ENCODE results near the gene CTIF.

Gene CTIF

GRCh38 chr18:48739266-48740067, 200.6 kb downstream of the CTIF start:
- H3K4me1 Mint-ChIP-seq (ENCODE audit: low read depth), result peaks cover 61% of the 10 kb centered on the region
- H3K27me3 Mint-ChIP-seq, result peaks cover 2% of the 10 kb centered on the region
- H3K4me3 Mint-ChIP-seq, result no peak overlapping the region
- no peak overlapping the region for H3K27ac Mint-ChIP-seq
- no peaks in the 10 kb centered on the region for H3K9me3 Mint-ChIP-seq
- peaks cover 8% of the 10 kb centered on the region for H3K36me3 Mint-ChIP-seq (ENCODE audit: low read depth)
- intact Hi-C loops (cut with micrococcal nuclease), result no loop called here

DNA sequence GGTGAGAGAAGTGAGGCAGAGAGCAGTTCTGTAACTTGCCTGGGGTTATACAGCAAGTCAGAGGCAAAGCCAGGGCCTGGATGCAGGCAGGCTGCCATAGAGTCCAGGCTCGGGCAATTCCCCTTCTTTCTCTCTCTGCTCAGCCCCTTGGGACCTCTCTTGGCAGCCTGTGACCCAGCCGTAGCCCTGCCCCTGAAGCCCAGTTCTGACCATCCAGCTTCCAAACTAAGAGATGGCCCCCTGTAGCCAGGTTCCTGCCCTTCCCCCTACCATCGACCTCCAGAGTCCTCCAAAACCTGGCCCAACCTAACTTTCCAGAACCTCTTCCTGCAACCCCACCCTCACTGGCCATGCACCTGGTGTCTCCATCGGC, 201.2 kb downstream of the CTIF start:
- no peak overlapping the region for H3K27ac Mint-ChIP-seq

DNA sequence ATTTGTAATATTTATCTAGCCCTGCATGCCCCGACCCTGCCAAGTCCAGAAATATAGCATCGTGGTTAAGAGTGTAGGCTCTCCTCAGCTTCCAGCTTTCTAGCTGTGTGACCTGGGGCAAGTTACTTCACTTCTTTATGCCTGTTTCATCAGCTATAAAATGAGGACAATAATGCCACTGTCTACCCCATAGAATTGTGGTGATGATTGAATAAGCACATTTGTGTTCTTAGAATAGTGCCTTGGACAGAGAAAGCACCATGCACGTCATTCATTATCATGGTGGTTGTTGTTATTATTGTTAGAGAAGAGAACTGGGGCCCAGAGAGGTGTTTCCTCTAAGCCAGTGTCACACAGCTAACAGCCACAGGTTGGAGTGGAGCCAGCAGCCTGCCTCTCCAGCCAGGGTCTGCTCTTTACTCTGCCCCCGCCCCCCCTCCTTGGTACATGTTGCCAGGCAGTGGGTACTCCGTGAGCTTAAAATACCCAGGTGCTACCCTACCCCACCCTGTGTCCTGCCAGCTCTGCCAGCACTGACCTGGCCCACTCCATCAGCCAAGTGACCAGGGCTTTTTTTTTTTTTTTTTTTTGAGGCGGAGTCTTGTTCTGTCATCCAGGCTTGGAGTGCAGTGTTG, 202.1 kb downstream of the CTIF start:
- no peak overlapping the region for H3K4me3 Mint-ChIP-seq
- intact Hi-C loops (cut with micrococcal nuclease), result no loop called here
- no peaks in the 10 kb centered on the region for H3K27me3 Mint-ChIP-seq
- H3K9me3 Mint-ChIP-seq, result no peaks in the 10 kb centered on the region
- peaks cover 8% of the 10 kb centered on the region for H3K36me3 Mint-ChIP-seq (ENCODE audit: low read depth)
- peaks cover 54% of the 10 kb centered on the region for H3K4me1 Mint-ChIP-seq (ENCODE audit: low read depth)
- no peak overlapping the region for H3K27ac Mint-ChIP-seq

More for the DNA sequence above, 201.2 kb downstream of the CTIF start:
- Mint-ChIP-seq H3K27me3 (peaks cover 2% of the 10 kb centered on the region), H3K4me3 (no peak overlapping the region), H3K4me1 (ENCODE audit: low read depth) (peaks cover 61% of the 10 kb centered on the region), H3K9me3 (no peaks in the 10 kb centered on the region), H3K36me3 (ENCODE audit: low read depth) (peaks cover 8% of the 10 kb centered on the region)
- intact Hi-C loops (cut with micrococcal nuclease), result no loop called here

- H3K4me1 Mint-ChIP-seq (ENCODE audit: low read depth), result peaks cover 47% of the 10 kb centered on the region
- no peaks in the 10 kb centered on the region for H3K27me3 Mint-ChIP-seq
- H3K27ac Mint-ChIP-seq, result no peak overlapping the region
- intact Hi-C loops (cut with micrococcal nuclease), result no loop called here
- H3K36me3 Mint-ChIP-seq (ENCODE audit: low read depth), result peaks cover 8% of the 10 kb centered on the region
- H3K9me3 Mint-ChIP-seq, result no peaks in the 10 kb centered on the region
- H3K4me3 Mint-ChIP-seq, result no peak overlapping the region
Measured at GRCh38 chr18:48741866-48742265, 203.0 kb downstream of the CTIF start.

GRCh38 chr18:48742304-48742703, 203.5 kb downstream of the CTIF start:
- Mint-ChIP-seq H3K27ac (no peak overlapping the region), H3K27me3 (no peaks in the 10 kb centered on the region), H3K36me3 (ENCODE audit: low read depth) (peaks cover 8% of the 10 kb centered on the region), H3K9me3 (no peaks in the 10 kb centered on the region), H3K4me1 (ENCODE audit: low read depth) (peaks cover 42% of the 10 kb centered on the region), H3K4me3 (no peak overlapping the region)
- intact Hi-C loops (cut with micrococcal nuclease), result no loop called here

DNA sequence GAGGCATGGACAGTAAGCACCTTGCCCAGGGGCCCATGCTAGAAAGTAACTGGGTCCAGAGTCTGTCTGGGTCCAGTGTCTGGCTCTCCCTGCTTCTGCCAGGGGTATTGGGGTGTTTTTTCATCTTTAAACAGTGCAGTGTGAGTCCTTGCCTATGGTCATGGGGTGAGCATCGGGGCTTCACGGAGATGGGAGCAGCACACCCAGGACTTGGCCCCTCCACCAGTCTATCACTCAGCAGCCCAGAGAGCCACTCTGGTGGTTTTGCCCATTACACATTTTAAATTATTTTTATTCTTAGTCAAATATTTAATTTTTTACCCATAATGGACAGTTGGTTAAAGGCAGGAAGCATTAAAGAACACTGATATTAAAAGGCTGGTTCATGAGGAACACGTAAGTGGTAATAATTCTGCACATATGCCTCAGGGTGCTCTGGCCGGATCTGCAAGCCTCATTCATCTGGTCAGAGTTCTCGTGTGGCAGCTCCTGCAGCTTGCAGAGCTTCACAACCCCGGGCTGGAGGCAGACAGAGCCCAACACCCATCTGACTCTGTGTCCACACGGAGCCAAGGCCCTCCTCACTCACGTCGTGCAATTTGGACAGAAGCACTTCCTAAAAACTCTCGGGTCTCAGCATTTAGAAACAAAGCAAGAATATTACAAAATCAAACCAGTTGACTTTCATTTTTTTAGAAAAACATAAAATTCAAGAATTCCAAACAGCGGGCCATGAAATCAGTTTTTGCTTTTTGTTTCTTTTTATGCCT, 204.1 kb downstream of the CTIF start:
- H3K27me3 Mint-ChIP-seq, result no peaks in the 10 kb centered on the region
- H3K36me3 Mint-ChIP-seq (ENCODE audit: low read depth), result peaks cover 8% of the 10 kb centered on the region
- no peaks in the 10 kb centered on the region for H3K9me3 Mint-ChIP-seq
- intact Hi-C loops (cut with micrococcal nuclease), result no loop called here
- H3K4me3 Mint-ChIP-seq, result no peak overlapping the region
- peaks cover 39% of the 10 kb centered on the region for H3K4me1 Mint-ChIP-seq (ENCODE audit: low read depth)
- H3K27ac Mint-ChIP-seq, result peak overlapping the region; percentile 55

DNA sequence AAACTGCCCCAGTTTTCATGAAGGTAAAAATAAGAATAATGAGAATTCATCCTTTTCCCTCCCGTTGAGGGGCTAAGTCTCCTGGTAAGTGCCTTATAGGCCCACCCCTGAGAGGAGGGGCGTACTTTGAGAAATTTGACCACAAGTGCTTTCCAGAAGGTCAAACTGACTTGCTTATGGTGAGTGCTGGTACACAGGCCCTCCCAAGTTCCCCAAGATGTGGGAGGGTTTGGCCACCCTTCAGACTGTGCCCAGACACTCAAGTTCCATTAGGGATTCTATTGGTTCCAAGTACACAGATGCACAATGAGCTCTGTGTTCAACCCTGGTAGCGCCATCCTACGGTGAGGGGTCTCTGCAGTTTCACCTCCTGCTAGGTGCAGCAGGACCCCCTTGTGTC, 205.1 kb downstream of the CTIF start:
- no peaks in the 10 kb centered on the region for H3K36me3 Mint-ChIP-seq (ENCODE audit: low read depth)
- H3K27ac Mint-ChIP-seq, result no peak overlapping the region
- no peaks in the 10 kb centered on the region for H3K9me3 Mint-ChIP-seq
- no peak overlapping the region for H3K4me3 Mint-ChIP-seq
- no peaks in the 10 kb centered on the region for H3K27me3 Mint-ChIP-seq
- peaks cover 30% of the 10 kb centered on the region for H3K4me1 Mint-ChIP-seq (ENCODE audit: low read depth)
- intact Hi-C loops (cut with micrococcal nuclease), result no loop called here

- H3K4me3 Mint-ChIP-seq, result no peak overlapping the region
- no peaks in the 10 kb centered on the region for H3K27me3 Mint-ChIP-seq
- no peaks in the 10 kb centered on the region for H3K36me3 Mint-ChIP-seq (ENCODE audit: low read depth)
- H3K9me3 Mint-ChIP-seq, result no peaks in the 10 kb centered on the region
- intact Hi-C loops (cut with micrococcal nuclease), result no loop called here
- peaks cover 30% of the 10 kb centered on the region for H3K4me1 Mint-ChIP-seq (ENCODE audit: low read depth)
- no peak overlapping the region for H3K27ac Mint-ChIP-seq
Measured at GRCh38 chr18:48745293-48745692, 206.5 kb downstream of the CTIF start.

GRCh38 chr18:48749768-48750167, 210.9 kb downstream of the CTIF start:
- Mint-ChIP-seq H3K9me3 (no peaks in the 10 kb centered on the region), H3K4me3 (no peak overlapping the region), H3K27ac (no peak overlapping the region), H3K36me3 (ENCODE audit: low read depth) (no peaks in the 10 kb centered on the region), H3K27me3 (no peaks in the 10 kb centered on the region), H3K4me1 (ENCODE audit: low read depth) (peaks cover 19% of the 10 kb centered on the region)
- intact Hi-C loops (cut with micrococcal nuclease), result no loop called here

DNA sequence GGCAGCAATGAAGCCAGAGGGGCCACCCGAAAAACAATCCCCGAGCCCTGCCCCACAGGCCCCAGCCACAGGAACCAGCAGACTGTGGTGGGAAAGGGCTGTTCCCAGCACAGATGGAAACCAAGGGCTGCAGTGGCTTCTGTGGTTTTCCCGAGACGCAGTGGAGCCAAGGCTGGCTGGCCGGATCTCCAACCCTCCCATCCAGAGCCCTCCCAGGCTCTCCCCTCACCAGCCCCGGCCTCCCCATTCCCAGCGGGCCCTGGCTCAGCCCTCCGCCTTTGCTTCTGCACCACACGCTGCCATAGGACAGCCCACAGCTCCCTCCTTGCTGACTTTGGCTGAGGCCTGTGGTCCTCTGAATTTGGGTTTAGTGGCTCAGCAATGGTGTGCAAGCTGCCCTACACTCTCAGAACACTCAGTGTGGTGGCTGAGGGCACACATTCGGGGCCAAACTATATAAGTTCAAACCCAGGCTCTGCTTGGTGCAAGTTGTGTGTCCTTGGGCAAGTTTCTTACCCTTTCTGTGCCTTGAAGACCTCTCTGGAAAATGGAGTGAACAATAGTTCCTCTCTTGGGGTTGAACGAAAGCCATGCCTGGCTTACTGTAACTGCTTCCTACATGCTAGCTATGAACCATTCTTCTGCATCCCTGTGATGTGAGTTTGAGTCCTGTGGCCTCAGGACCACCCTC, 211.8 kb downstream of the CTIF start:
- intact Hi-C loops (cut with micrococcal nuclease), result no loop called here
- H3K27me3 Mint-ChIP-seq, result no peaks in the 10 kb centered on the region
- no peak overlapping the region for H3K27ac Mint-ChIP-seq
- no peaks in the 10 kb centered on the region for H3K9me3 Mint-ChIP-seq
- peaks cover 22% of the 10 kb centered on the region for H3K4me1 Mint-ChIP-seq (ENCODE audit: low read depth)
- no peaks in the 10 kb centered on the region for H3K36me3 Mint-ChIP-seq (ENCODE audit: low read depth)
- H3K4me3 Mint-ChIP-seq, result no peak overlapping the region

DNA sequence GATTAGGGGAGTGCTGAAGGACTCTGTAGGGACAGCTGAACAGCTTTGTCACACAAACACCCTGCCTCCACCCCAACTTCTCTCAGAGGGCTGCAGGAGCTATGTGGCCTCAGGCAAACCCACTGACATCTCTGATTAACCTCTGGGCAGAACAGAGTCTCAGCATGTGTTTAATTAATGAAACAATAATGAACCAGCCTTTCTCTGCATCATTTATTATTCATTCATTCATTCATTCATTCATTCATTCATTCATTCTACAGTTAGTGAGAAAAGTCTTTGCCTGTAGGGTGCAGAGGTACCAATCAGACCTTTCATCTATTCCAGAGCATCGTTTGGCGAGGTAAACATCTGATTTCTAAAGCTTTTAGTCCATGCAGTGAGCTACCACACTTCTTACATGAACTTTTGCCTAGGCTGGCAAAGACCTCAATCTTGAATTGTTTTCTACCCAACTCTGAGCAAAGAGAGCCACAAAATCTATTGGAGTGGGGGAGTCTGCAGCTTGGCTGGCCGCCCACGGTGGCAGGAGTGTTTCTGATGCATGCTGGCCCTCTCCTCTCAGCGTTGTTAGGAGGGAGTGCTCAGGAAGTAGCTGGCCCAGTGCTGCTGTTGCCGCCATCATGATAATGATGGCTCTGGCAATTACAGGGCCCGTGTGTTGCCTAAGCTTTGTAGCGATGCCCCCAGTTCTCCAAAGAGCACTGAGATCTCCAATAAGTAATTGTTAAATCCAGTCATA, 213.1 kb downstream of the CTIF start:
- Mint-ChIP-seq H3K27me3 (no peaks in the 10 kb centered on the region), H3K36me3 (ENCODE audit: low read depth) (no peaks in the 10 kb centered on the region), H3K27ac (no peak overlapping the region), H3K4me3 (no peak overlapping the region), H3K4me1 (ENCODE audit: low read depth) (peaks cover 22% of the 10 kb centered on the region), H3K9me3 (no peaks in the 10 kb centered on the region)
- intact Hi-C loops (cut with micrococcal nuclease), result no loop called here

DNA sequence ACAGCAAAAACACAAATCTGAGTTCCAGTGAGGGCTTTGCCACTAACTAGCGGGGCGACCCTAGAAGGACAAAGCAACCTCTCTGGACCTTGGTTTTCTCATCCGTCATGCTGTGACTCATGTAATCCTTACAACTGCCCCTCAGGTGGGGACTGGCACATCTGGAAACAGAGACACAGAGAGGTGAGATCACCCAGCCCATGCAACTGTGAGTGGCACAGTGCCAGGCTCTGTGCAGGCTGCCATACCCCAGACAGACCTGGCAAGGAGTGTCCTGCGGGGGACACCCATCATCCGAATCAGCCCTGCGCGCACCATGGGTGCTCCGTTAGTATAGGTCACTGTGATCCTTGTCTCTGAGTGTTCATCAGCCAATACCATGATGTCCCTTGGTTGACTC, 213.6 kb downstream of the CTIF start:
- H3K36me3 Mint-ChIP-seq (ENCODE audit: low read depth), result no peaks in the 10 kb centered on the region
- no peak overlapping the region for H3K4me3 Mint-ChIP-seq
- peaks cover 22% of the 10 kb centered on the region for H3K4me1 Mint-ChIP-seq (ENCODE audit: low read depth)
- no peaks in the 10 kb centered on the region for H3K9me3 Mint-ChIP-seq
- intact Hi-C loops (cut with micrococcal nuclease), result no loop called here
- H3K27ac Mint-ChIP-seq, result no peak overlapping the region
- H3K27me3 Mint-ChIP-seq, result no peaks in the 10 kb centered on the region

DNA sequence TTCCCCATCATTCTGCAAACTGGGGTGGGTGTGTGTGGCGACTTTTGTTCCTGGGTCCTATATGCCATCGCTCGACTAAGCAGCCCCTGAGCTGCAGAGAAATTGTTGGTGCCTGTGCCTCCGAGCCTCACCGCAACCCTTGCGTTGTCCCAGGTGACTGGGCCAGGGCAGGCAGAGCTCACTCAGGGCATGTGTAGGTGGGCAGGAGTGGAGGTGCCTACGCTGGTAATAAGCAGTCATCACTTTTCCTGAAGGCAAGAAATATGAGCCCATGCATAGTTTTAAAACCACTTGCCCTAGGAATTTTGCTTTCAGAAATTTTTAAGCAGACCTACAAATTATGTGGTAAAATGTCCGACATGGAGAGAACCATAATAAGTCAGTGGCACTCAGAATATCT, 214.1 kb downstream of the CTIF start:
- intact Hi-C loops (cut with micrococcal nuclease), result no loop called here
- H3K9me3 Mint-ChIP-seq, result no peaks in the 10 kb centered on the region
- no peaks in the 10 kb centered on the region for H3K27me3 Mint-ChIP-seq
- no peak overlapping the region for H3K27ac Mint-ChIP-seq
- peaks cover 3% of the 10 kb centered on the region for H3K36me3 Mint-ChIP-seq (ENCODE audit: low read depth)
- H3K4me3 Mint-ChIP-seq, result no peak overlapping the region
- H3K4me1 Mint-ChIP-seq (ENCODE audit: low read depth), result peaks cover 22% of the 10 kb centered on the region
